Activated CD4-positive, CD25-positive, alpha-beta regulatory T cell treated with anti-CD3 and anti-CD28 coated beads, Interleukin-2, amount 50 U/mL, for 24 hours (primary cell): Measurements from ENCODE around the gene SDK2.
"Not testable (repeated sequence)": the region's sequence is repeated elsewhere in the genome, so short reads cannot be mapped to it uniquely, and the experiment has no call there.

Experiments
- ATAC-seq, 2 donors: fragments of 150-1000 bp; cut with Tn5 transposase; one replicate each; pipeline ENCODE4 v1.10.0; 2021; ENCODE audit warnings: mild to moderate bottlenecking in 1 of 2, moderate library complexity in 1 of 2

SDK2 gene

GRCh38 chr17:73474370-73474988, 169.8 kb downstream of the SDK2 start:
- no peak for ATAC-seq

- not testable (repeated sequence) for ATAC-seq
These were observed 171.5 kb downstream of the SDK2 start for GRCh38 chr17:73472715-73473114.

- ATAC-seq: no peak
These were observed 172.3 kb downstream of the SDK2 start for GRCh38 chr17:73471924-73472323.

GRCh38 chr17:73470316-73470826, 173.9 kb downstream of the SDK2 start:
- ATAC-seq: no peak

- ATAC-seq: no peak
These were observed 174.9 kb downstream of the SDK2 start for GRCh38 chr17:73469311-73469710.

- ATAC-seq: no peak
These were observed 176.0 kb downstream of the SDK2 start for GRCh38 chr17:73468221-73468620.

GRCh38 chr17:73467651-73468050, 176.6 kb downstream of the SDK2 start:
- ATAC-seq: no peak

GRCh38 chr17:73466704-73467433, 177.4 kb downstream of the SDK2 start:
- no peak for ATAC-seq

GRCh38 chr17:73465953-73466230, 178.4 kb downstream of the SDK2 start:
- no peak for ATAC-seq

- ATAC-seq: no peak
These were observed 178.9 kb downstream of the SDK2 start for GRCh38 chr17:73465130-73465952.

- ATAC-seq: no peak
These were observed 179.8 kb downstream of the SDK2 start for GRCh38 chr17:73464447-73464846.

GRCh38 chr17:73463821-73464220, 180.4 kb downstream of the SDK2 start:
- no peak for ATAC-seq

- no peak for ATAC-seq
These were observed 181.4 kb downstream of the SDK2 start for GRCh38 chr17:73462823-73463222.

- ATAC-seq: no peak
These were observed 184.3 kb downstream of the SDK2 start for GRCh38 chr17:73459980-73460379.

- ATAC-seq: no peak
These were observed 188.5 kb downstream of the SDK2 start for GRCh38 chr17:73455767-73456166.

- no peak for ATAC-seq
These were observed 189.1 kb downstream of the SDK2 start for GRCh38 chr17:73455050-73455687.

- ATAC-seq: not testable (repeated sequence)
These were observed 190.8 kb downstream of the SDK2 start for GRCh38 chr17:73453494-73453893.

- no peak for ATAC-seq
These were observed 191.2 kb downstream of the SDK2 start for GRCh38 chr17:73453090-73453489.

- ATAC-seq: no peak
These were observed 192.2 kb downstream of the SDK2 start for GRCh38 chr17:73452009-73452408.

- no peak for ATAC-seq
These were observed 196.9 kb downstream of the SDK2 start for GRCh38 chr17:73447319-73447718.

- ATAC-seq: no peak
These were observed 197.6 kb downstream of the SDK2 start for GRCh38 chr17:73446617-73447016.

- ATAC-seq: no peak
These were observed 198.8 kb downstream of the SDK2 start for GRCh38 chr17:73445466-73445865.

- ATAC-seq: no peak
These were observed 200.2 kb downstream of the SDK2 start for GRCh38 chr17:73444021-73444420.
